Measurements from ENCODE around the gene LRRC51. TPM values are rescaled to one million over a fixed set of nuclear protein-coding genes. Genes with fewer than 3 reads are reported as not detected.
A peak's percentile ranks its signal among the peaks of the same experiment; 100 is the strongest.

The LRRC51 gene
- polyA plus RNA-seq, 3 donors: 1.3 to 1.9 (median 1.6) TPM

- Histone ChIP-seq H3K27ac (ENCODE audit: low read depth in 1 of 2, low read length in 2 of 2) (peak overlapping the region; percentile 82 to 95), H3K4me3 (replicated peaks in 1 of 3; ENCODE audit: low read depth in 2 of 3, low read length in 3 of 3) (peak overlapping the region; percentile 68 to 94 (median 89)), H3K79me2 (ENCODE audit: insufficient read depth, low read length) (peaks cover 99% of the 10 kb centered on the region), H3K9me3 (replicated peaks in 1 of 2; ENCODE audit: control insufficient read depth in 1 of 2, insufficient read depth in 1 of 2, low read length in 2 of 2) (no peaks in the 10 kb centered on the region), H2AFZ (ENCODE audit: insufficient read depth, low read depth, low read length, poor library complexity, severe bottlenecking) (peak overlapping the region; percentile 97), H3K4me2 (replicated peaks; ENCODE audit: extremely low read depth, low read length, poor library complexity, severe bottlenecking) (peak overlapping the region; percentile 93), H3K36me3 (replicated peaks in 1 of 2; ENCODE audit: control insufficient read depth in 1 of 2, insufficient read depth in 2 of 2, low read length in 2 of 2) (peaks cover 6 to 42% of the 10 kb centered on the region in 2 donors), H3K9ac (ENCODE audit: insufficient read depth, low read length, poor library complexity, severe bottlenecking) (peak overlapping the region; percentile 82), H3K27me3 (ENCODE audit: control insufficient read depth in 2 of 2, insufficient read depth in 2 of 2, low read length in 2 of 2) (no peaks in the 10 kb centered on the region), H4K20me1 (ENCODE audit: insufficient read depth, low read length) (peaks cover 21% of the 10 kb centered on the region), H3K4me1 (ENCODE audit: control insufficient read depth in 1 of 2, insufficient read depth in 2 of 2, low read length in 2 of 2) (peaks cover 33 to 42% of the 10 kb centered on the region in 2 donors)
- WGBS (ENCODE audit: insufficient coverage): 0% methylated on average over 10 of the region's 23 CpGs
- no peak overlapping the region for H3K4me3 Mint-ChIP-seq
- peak; percentile 64 to 80 (median 73) for DNase-seq
- intact Hi-C loops (cut with micrococcal nuclease): loop anchor here in 1 of 2 donors (5.0 kb wide), 2 partner anchors 37 to 52 kb away; no protein-coding TSS in a partner anchor
- peaks cover 27 to 38% of the 10 kb centered on the region in 2 donors for H3K36me3 Mint-ChIP-seq
- peaks cover 6% of the 10 kb centered on the region for H3K4me1 Mint-ChIP-seq
- no peaks in the 10 kb centered on the region for H3K27me3 Mint-ChIP-seq (ENCODE audit: low read depth in 3 of 3)
- no peaks in the 10 kb centered on the region for H3K9me3 Mint-ChIP-seq
- TF ChIP-seq, protein P1, sequence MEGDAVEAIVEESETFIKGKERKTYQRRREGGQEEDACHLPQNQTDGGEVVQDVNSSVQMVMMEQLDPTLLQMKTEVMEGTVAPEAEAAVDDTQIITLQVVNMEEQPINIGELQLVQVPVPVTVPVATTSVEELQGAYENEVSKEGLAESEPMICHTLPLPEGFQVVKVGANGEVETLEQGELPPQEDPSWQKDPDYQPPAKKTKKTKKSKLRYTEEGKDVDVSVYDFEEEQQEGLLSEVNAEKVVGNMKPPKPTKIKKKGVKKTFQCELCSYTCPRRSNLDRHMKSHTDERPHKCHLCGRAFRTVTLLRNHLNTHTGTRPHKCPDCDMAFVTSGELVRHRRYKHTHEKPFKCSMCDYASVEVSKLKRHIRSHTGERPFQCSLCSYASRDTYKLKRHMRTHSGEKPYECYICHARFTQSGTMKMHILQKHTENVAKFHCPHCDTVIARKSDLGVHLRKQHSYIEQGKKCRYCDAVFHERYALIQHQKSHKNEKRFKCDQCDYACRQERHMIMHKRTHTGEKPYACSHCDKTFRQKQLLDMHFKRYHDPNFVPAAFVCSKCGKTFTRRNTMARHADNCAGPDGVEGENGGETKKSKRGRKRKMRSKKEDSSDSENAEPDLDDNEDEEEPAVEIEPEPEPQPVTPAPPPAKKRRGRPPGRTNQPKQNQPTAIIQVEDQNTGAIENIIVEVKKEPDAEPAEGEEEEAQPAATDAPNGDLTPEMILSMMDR (IDR thresholded peaks at IDR 0.05): no peak
- no peak overlapping the region for H3K27ac Mint-ChIP-seq
Observed at GRCh38 chr11:72040491-72041363, 39.9 kb upstream of the LRRC51 start.

GRCh38 chr11:72041364-72042063 is 39.1 kb upstream of the LRRC51 start:
- Histone ChIP-seq H3K27me3 (ENCODE audit: control insufficient read depth in 2 of 2, insufficient read depth in 2 of 2, low read length in 2 of 2) (no peaks in the 10 kb centered on the region), H3K4me2 (replicated peaks; ENCODE audit: extremely low read depth, low read length, poor library complexity, severe bottlenecking) (peak overlapping the region; percentile 93), H3K4me3 (replicated peaks in 1 of 3; ENCODE audit: low read depth in 2 of 3, low read length in 3 of 3) (peak overlapping the region; percentile 68 to 94 (median 89)), H3K27ac (ENCODE audit: low read depth in 1 of 2, low read length in 2 of 2) (peak overlapping the region; percentile 82 to 95), H3K4me1 (ENCODE audit: control insufficient read depth in 1 of 2, insufficient read depth in 2 of 2, low read length in 2 of 2) (peaks cover 33 to 42% of the 10 kb centered on the region in 2 donors), H2AFZ (ENCODE audit: insufficient read depth, low read depth, low read length, poor library complexity, severe bottlenecking) (peak overlapping the region; percentile 97), H3K9ac (ENCODE audit: insufficient read depth, low read length, poor library complexity, severe bottlenecking) (peak overlapping the region; percentile 82), H3K79me2 (ENCODE audit: insufficient read depth, low read length) (peaks cover 98% of the 10 kb centered on the region), H4K20me1 (ENCODE audit: insufficient read depth, low read length) (peaks cover 20% of the 10 kb centered on the region), H3K9me3 (replicated peaks in 1 of 2; ENCODE audit: control insufficient read depth in 1 of 2, insufficient read depth in 1 of 2, low read length in 2 of 2) (no peaks in the 10 kb centered on the region), H3K36me3 (replicated peaks in 1 of 2; ENCODE audit: control insufficient read depth in 1 of 2, insufficient read depth in 2 of 2, low read length in 2 of 2) (peaks cover 9 to 42% of the 10 kb centered on the region in 2 donors)
- under 1% methylated on average over 23 of the region's 23 CpGs for WGBS (ENCODE audit: insufficient coverage)
- Mint-ChIP-seq H3K36me3 (peaks cover 27 to 40% of the 10 kb centered on the region in 2 donors), H3K27me3 (ENCODE audit: low read depth in 3 of 3) (peaks cover 0 to 1% (median 0%) of the 10 kb centered on the region in 3 donors), H3K27ac (no peak overlapping the region), H3K4me1 (peaks cover 6% of the 10 kb centered on the region), H3K9me3 (no peaks in the 10 kb centered on the region), H3K4me3 (no peak overlapping the region)
- intact Hi-C loops (cut with micrococcal nuclease): loop anchor here in 1 of 2 donors (5.0 kb wide), 2 partner anchors 36 to 51 kb away; no protein-coding TSS in a partner anchor
- TF ChIP-seq, protein P1 (IDR thresholded peaks at IDR 0.05): no peak
- DNase-seq: peak; percentile 34 to 44 (median 36)

All from CD14-positive monocyte (primary cell).